Effector memory CD4-positive, alpha-beta T cell (primary cell): ENCODE results near the gene CTH.
"Not testable (repeated sequence)": the region's sequence is repeated elsewhere in the genome, so short reads cannot be mapped to it uniquely, and the experiment has no call there.

Experiments used
- DNase-seq, 3 donors: peaks; one replicate each; pipeline ENCODE4 v3.0.0-alpha.2; 2020
- H3K27ac ChIP-seq: 2 replicates; pipeline ENCODE4 v1.7.0; 2013; ENCODE audit warnings: mild to moderate bottlenecking, low read length, moderate library complexity; ENCODE audit not compliant: insufficient read depth, poor library complexity, severe bottlenecking
- H3K27me3 ChIP-seq: replicated peaks from 2 replicates; pipeline ENCODE4 v1.7.0; 2013; ENCODE audit warnings: mild to moderate bottlenecking, low read length; ENCODE audit not compliant: insufficient read depth, control insufficient read depth, poor library complexity, severe bottlenecking
- H3K36me3 ChIP-seq: 2 replicates; pipeline ENCODE4 v1.7.0; 2013; ENCODE audit warnings: mild to moderate bottlenecking, low read length, moderate library complexity; ENCODE audit not compliant: control insufficient read depth, insufficient read depth
- H3K4me1 ChIP-seq: 2 replicates; pipeline ENCODE4 v1.7.0; 2013; ENCODE audit warnings: low read length, mild to moderate bottlenecking; ENCODE audit not compliant: control insufficient read depth, insufficient read depth, poor library complexity, severe bottlenecking
- H3K4me3 ChIP-seq: 2 replicates; pipeline ENCODE4 v1.7.0; 2013; ENCODE audit warnings: low read length, low read depth, mild to moderate bottlenecking; ENCODE audit not compliant: insufficient read depth, poor library complexity, severe bottlenecking
- H3K9me3 ChIP-seq: 2 replicates; pipeline ENCODE4 v1.7.0; 2013; ENCODE audit warnings: mild to moderate bottlenecking, low read length, moderate library complexity; ENCODE audit not compliant: control insufficient read depth

CTH gene

DNA sequence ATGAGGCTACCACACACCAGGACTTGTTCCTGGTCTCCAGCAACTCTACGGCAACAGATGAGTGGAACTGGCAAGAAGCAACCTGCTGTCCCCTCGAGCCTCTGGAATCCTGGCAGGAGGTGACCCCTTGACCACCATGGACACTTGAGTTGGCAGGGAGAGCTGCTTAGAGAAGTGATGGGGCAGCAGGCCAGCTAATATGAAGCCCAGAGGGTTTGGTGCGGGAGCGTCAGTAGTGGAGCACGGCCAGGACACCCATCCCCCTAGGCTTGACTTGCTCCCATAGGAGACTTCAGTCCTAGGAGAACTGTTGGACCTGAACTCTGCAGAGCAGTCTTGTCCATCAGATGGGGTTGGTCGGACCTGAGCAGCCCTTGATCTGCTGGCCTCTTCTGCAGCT lies 56.5 kb downstream of the CTH start:
- Histone ChIP-seq H3K9me3 (no peaks in the 10 kb centered on the region), H3K4me1 (no peaks in the 10 kb centered on the region), H3K27me3 (no peaks in the 10 kb centered on the region), H3K27ac (no peak overlapping the region), H3K36me3 (no peaks in the 10 kb centered on the region), H3K4me3 (no peak overlapping the region)
- no peak for DNase-seq

DNA sequence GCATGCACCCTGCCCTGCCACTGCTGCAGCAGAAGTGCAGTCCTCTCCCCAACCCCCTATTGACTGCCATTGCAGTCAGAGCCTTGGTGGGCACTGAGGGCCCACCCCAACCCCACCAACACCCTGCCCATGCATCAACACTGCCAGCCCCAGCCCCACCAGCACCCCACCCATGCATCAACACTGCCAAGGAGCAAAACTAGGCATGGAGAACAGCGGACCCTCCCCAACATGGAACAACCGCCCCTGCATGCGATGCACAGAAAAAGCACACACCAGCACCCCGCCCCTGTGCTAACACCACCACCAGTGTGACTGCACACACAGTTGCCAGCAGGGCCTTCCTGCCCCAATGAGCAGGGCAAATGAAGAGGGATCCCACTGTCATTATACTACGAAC lies 57.1 kb downstream of the CTH start:
- Histone ChIP-seq H3K27me3 (no peaks in the 10 kb centered on the region), H3K27ac (no peak overlapping the region), H3K4me3 (no peak overlapping the region), H3K36me3 (no peaks in the 10 kb centered on the region), H3K4me1 (no peaks in the 10 kb centered on the region), H3K9me3 (no peaks in the 10 kb centered on the region)
- no peak for DNase-seq

DNA sequence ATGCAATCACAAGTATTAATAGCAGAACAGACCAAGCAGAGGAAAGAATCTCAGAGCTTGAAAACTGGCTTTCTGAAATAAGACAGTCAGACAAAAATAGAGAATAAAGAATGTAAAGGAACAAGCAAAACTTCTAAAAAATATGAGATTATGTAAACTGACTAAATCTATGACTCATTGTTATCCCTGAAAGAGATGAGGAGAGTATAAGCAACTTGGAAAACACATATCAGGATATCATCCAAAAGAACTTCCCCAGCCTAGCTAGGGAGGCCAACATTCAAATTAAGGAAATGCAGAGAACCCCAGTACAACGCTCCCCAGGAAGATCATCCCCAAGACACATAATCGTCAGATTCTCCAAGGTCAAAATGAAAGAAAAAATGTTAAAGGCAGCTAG lies 58.1 kb downstream of the CTH start:
- not testable (repeated sequence) for DNase-seq, H3K4me1 ChIP-seq, H3K9me3 ChIP-seq, H3K4me3 ChIP-seq, H3K27me3 ChIP-seq, H3K27ac ChIP-seq, H3K36me3 ChIP-seq

DNA sequence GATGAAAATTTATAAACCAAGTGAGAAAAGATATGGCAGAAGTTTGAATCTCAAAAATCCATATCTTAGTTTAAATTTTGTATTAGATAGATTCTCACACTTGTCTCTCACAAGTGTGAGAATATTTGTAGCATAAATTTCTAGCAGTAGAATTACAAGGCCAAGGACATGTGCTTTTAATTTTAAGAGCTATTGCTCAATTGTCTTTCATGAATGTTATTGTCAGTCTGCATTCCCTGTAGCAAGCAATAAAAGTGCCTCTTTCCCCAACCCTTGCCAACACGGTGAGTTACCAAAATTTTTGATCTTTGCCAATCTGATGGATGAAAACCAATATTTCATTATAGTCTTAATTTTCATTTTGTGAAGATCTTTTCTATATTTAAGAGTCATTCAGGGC lies 64.0 kb downstream of the CTH start:
- H3K27ac ChIP-seq: no peak overlapping the region
- H3K4me1 ChIP-seq: no peaks in the 10 kb centered on the region
- no peak overlapping the region for H3K4me3 ChIP-seq
- H3K9me3 ChIP-seq: no peaks in the 10 kb centered on the region
- H3K36me3 ChIP-seq: no peaks in the 10 kb centered on the region
- no peaks in the 10 kb centered on the region for H3K27me3 ChIP-seq
- no peak for DNase-seq

DNA sequence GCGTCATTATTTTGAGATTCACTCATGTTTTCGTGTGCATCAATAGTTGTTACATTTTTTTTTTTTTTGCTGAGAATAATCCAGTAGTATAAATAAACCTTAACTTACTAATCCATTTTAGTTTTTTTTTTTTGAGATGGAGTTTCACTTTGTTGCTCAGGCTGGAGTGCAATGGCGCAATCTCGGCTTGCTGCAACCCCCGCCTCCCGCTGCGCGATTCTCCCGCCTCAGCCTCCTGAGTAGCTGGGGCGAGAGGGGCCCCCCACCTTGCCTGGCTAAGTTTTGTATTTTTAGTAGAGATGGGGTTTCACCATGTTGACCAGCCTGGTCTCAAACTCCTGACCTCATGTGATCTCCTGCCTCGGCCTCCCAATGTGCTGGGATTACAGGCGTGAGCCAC lies 66.0 kb downstream of the CTH start:
- no peaks in the 10 kb centered on the region for H3K27me3 ChIP-seq
- H3K9me3 ChIP-seq: no peaks in the 10 kb centered on the region
- H3K4me1 ChIP-seq: no peaks in the 10 kb centered on the region
- no peaks in the 10 kb centered on the region for H3K36me3 ChIP-seq
- H3K4me3 ChIP-seq: no peak overlapping the region
- DNase-seq: no peak
- no peak overlapping the region for H3K27ac ChIP-seq

DNA sequence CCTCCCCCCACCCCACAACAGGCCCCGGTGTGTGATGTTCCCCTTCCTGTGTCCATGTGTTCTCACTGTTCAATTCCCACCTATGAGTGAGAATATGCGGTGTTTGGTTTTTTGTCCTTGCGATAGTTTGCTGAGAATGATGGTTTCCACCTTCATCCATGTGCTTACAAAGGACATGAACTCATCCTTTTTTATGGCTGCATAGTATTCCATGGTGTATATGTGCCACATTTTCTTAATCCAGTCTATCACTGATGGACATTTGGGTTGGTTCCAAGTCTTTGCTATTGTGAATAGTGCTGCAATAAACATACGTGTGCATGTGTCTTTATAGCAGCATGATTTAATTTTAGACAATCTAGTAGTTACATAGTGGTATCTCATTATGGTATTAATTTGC lies 66.8 kb downstream of the CTH start:
- H3K36me3 ChIP-seq, H3K4me3 ChIP-seq, H3K9me3 ChIP-seq, DNase-seq, H3K4me1 ChIP-seq, H3K27me3 ChIP-seq, H3K27ac ChIP-seq: not testable (repeated sequence)

DNA sequence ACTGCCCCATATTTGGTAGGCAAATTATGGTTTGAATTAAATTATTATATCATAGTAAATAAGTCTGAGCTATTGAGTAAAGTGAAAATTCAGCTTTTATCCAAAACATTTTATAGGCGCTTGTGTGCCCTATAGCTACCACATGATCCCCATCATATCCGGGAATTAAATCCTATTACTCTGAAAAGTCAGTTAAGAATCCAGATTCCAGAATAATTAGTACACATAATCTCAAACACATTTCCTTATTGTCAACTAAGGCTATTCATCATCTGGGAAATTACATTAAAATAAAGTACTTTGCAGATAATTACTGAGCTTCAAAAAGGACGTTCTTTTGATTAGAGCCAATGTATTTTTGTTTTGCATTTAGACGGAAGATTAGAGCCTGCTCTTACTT lies 72.3 kb downstream of the CTH start:
- no peak overlapping the region for H3K27ac ChIP-seq
- no peaks in the 10 kb centered on the region for H3K4me1 ChIP-seq
- H3K36me3 ChIP-seq: no peaks in the 10 kb centered on the region
- DNase-seq: no peak
- no peaks in the 10 kb centered on the region for H3K27me3 ChIP-seq
- H3K9me3 ChIP-seq: no peaks in the 10 kb centered on the region
- no peak overlapping the region for H3K4me3 ChIP-seq

DNA sequence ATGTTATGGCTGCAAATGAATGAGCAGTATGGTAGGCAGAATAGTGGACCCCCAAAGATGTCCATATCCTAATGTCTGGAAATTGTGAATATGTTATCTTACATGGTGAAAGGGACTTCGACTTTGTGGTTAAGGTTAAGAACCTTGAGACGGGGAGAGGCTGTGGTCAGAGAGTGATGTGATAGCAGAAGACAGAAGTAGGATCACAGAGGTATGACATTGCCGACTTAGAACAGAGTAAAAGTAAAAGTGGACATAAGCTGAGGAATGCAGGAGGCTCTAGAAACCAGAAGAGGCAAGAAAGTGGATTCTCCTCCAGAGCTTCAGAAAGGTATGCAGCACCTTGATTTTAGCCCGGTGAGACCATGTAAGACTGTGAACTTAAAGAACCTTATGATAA lies 74.6 kb downstream of the CTH start:
- H3K4me1 ChIP-seq: no peaks in the 10 kb centered on the region
- H3K27ac ChIP-seq: no peak overlapping the region
- no peaks in the 10 kb centered on the region for H3K36me3 ChIP-seq
- no peak overlapping the region for H3K4me3 ChIP-seq
- no peaks in the 10 kb centered on the region for H3K27me3 ChIP-seq
- no peak for DNase-seq
- H3K9me3 ChIP-seq: no peaks in the 10 kb centered on the region

DNA sequence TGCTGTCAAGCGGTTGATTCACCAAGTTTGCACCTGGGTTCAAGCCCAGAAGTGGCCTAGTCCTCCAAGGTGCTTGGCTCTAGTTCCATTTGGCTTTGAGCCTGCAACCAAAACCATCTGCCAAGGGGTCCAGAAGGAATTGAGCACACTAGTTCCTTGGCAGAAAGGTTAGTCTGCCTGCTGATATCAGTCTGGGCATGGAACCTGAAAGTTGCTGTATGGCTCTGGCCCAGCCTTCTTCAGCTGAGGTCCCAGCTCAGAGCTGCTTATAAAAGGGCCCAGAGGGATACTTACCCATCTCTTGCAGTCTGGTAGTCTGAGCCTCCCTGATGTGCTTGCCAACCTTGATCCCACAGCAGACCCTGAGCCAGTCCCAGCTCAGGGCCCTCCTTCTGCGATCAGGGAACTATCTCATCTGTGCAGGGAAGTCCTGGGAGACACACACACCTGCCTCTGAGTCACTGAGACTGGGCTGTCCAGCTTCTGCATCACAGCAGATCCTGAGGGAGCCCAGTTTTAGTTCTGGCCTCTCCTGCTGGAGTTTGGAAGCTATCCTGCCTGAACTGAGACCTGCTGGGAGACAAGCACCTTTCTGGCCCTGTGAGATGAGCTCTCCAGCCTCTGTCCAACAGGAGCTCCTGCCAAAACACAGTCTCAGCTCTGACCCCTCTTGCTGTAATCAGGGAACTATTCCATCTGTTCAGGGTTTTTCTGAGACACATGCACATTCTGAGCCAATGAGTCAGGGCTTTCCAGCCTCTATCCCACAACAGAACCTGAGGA lies 75.8 kb downstream of the CTH start:
- Histone ChIP-seq H3K4me1 (no peaks in the 10 kb centered on the region), H3K36me3 (no peaks in the 10 kb centered on the region), H3K27me3 (no peaks in the 10 kb centered on the region), H3K9me3 (no peaks in the 10 kb centered on the region), H3K4me3 (no peak overlapping the region), H3K27ac (no peak overlapping the region)
- no peak for DNase-seq

DNA sequence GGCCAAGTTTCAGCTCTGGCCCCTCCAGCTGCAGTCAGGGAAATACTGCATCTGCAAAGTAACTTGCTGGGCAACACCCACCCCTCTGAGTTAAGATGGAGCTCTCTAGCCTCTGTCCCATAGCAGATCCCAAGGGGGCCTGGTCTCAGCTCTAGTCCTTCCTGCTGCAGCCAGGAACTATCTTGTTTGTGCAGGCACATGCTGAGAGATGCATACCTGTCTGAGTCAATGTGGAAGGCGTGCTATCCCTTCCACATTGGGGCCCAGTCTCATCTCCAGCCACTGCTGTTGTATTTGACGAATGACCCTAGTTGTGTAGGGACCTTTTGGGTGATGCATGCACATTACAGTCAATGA lies 76.4 kb downstream of the CTH start:
- DNase-seq: no peak
- Histone ChIP-seq H3K4me3 (no peak overlapping the region), H3K27me3 (no peaks in the 10 kb centered on the region), H3K9me3 (no peaks in the 10 kb centered on the region), H3K27ac (no peak overlapping the region), H3K4me1 (no peaks in the 10 kb centered on the region), H3K36me3 (no peaks in the 10 kb centered on the region)
